Measurements from ENCODE around the gene PAK1.

DNA sequence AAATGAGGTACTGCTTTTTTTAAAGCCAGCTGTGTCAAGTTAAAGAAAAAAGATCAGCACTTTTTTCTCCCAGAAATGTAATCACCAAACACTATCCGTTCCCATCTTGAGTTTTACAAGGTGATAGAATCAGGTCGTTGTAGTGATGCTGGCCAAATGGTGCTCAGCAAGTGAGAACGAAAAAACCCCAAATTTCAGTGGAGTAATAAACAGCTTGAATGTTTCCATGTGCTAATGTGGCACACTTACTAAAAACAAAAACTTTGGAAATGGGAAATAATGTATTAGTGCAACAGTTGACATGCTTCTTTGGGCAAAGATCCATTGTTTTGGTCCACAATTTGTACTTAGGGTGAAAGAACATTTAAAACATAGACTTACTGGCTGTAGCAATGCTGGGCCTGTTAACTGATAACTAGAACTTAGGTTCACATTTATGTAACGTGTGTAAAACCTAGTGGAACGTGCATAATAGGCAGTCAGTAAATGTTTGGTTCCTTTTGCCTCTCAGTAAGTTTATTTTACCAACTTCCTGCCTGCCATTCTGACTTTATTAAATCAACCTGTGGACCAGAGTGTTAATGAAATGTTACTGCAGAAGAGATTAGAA, 157.1 kb downstream of the PAK1 start:
- TF ChIP-seq TAF1 (IDR thresholded peaks at IDR 0.05; ENCODE audit: borderline replicate concordance, low read depth, low read length) (no peak), POLR2AphosphoS5 (IDR thresholded peaks at IDR 0.05; ENCODE audit: low read depth, low read length) (no peak)

Measured in GM12892 (cell line).